ENCODE measurements around the gene TFF1. TPM values are rescaled to one million over a fixed set of nuclear protein-coding genes. Genes with fewer than 3 reads are reported as not detected.
"Not testable (repeated sequence)": the region's sequence is repeated elsewhere in the genome, so short reads cannot be mapped to it uniquely, and the experiment has no call there.

The TFF1 gene
- not detected for polyA plus RNA-seq

GRCh38 chr21:42366292-42367010, at the start of gene TFF1:
TSS of gene TFF1 (minus strand) at chr21:42366535. CDS start at chr21:42366495, 40 bp downstream.
- Mint-ChIP-seq H3K9me3 (no peaks in the 10 kb centered on the region), H3K4me3 (no peak within 1 kb of the TSS), H3K27me3 (ENCODE audit: low read depth in 3 of 3) (peaks cover 1 to 15% (median 11%) of the 10 kb centered on the region in 3 donors), H3K27ac (no peak within 1 kb of the TSS), H3K36me3 (peaks cover 0 to 4% (median 0%) of the 10 kb centered on the region in 3 donors), H3K4me1 (no peaks in the 10 kb centered on the region)
- no peak for DNase-seq

- Mint-ChIP-seq H3K36me3 (peaks cover 0 to 3% (median 0%) of the 10 kb centered on the region in 3 donors), H3K4me3 (peak overlapping the region in 2 of 5 donors; percentile 7 to 73), H3K9me3 (no peaks in the 10 kb centered on the region), H3K4me1 (peaks cover 24 to 29% of the 10 kb centered on the region in 2 donors), H3K27ac (peak overlapping the region in 5 of 6 donors; percentile 65 to 87 (median 78)), H3K27me3 (ENCODE audit: low read depth in 3 of 3) (peaks cover 11 to 22% (median 20%) of the 10 kb centered on the region in 3 donors)
- DNase-seq, result peak; percentile 58 to 74 (median 62)
Measured at GRCh38 chr21:42414928-42415769, 48.8 kb upstream of the TFF1 start.

GRCh38 chr21:42414553-42414927, 48.2 kb upstream of the TFF1 start:
- H3K36me3 Mint-ChIP-seq, result peaks cover 0 to 3% (median 0%) of the 10 kb centered on the region in 3 donors
- no peaks in the 10 kb centered on the region for H3K9me3 Mint-ChIP-seq
- no peak overlapping the region for H3K4me3 Mint-ChIP-seq

GRCh38 chr21:42414066-42414465, 47.7 kb upstream of the TFF1 start:
- no peak for DNase-seq
- no peak overlapping the region for H3K4me3 Mint-ChIP-seq
- H3K36me3 Mint-ChIP-seq, result no peaks in the 10 kb centered on the region
- H3K27me3 Mint-ChIP-seq (ENCODE audit: low read depth in 3 of 3), result peaks cover 12 to 20% (median 16%) of the 10 kb centered on the region in 3 donors
- peak overlapping the region in 5 of 6 donors; percentile 36 to 87 (median 61) for H3K27ac Mint-ChIP-seq
- H3K4me1 Mint-ChIP-seq, result peaks cover 19 to 24% of the 10 kb centered on the region in 2 donors
- no peaks in the 10 kb centered on the region for H3K9me3 Mint-ChIP-seq

More at GRCh38 chr21:42414553-42414927, 48.2 kb upstream of the TFF1 start:
- DNase-seq, result no peak
- peaks cover 13 to 20% (median 16%) of the 10 kb centered on the region in 3 donors for H3K27me3 Mint-ChIP-seq (ENCODE audit: low read depth in 3 of 3)
- peaks cover 24% of the 10 kb centered on the region in 2 donors for H3K4me1 Mint-ChIP-seq
- peak overlapping the region in 5 of 6 donors; percentile 65 to 87 (median 78) for H3K27ac Mint-ChIP-seq

GRCh38 chr21:42413500-42413899, 47.2 kb upstream of the TFF1 start:
- peak overlapping the region in 2 of 6 donors; percentile 18 to 65 for H3K27ac Mint-ChIP-seq
- peaks cover 13 to 21% of the 10 kb centered on the region in 2 donors for H3K4me1 Mint-ChIP-seq
- peaks cover 12 to 16% (median 14%) of the 10 kb centered on the region in 3 donors for H3K27me3 Mint-ChIP-seq (ENCODE audit: low read depth in 3 of 3)
- H3K4me3 Mint-ChIP-seq, result no peak overlapping the region
- H3K9me3 Mint-ChIP-seq, result no peaks in the 10 kb centered on the region
- no peaks in the 10 kb centered on the region for H3K36me3 Mint-ChIP-seq
- no peak for DNase-seq

GRCh38 chr21:42413093-42413492, 46.8 kb upstream of the TFF1 start:
- Mint-ChIP-seq H3K4me1 (peaks cover 13 to 21% of the 10 kb centered on the region in 2 donors), H3K36me3 (no peaks in the 10 kb centered on the region), H3K27me3 (ENCODE audit: low read depth in 3 of 3) (peaks cover 11 to 12% (median 12%) of the 10 kb centered on the region in 3 donors), H3K4me3 (no peak overlapping the region), H3K27ac (peak overlapping the region in 1 of 6 donors; percentile 65), H3K9me3 (no peaks in the 10 kb centered on the region)
- no peak for DNase-seq

- Mint-ChIP-seq H3K9me3 (no peaks in the 10 kb centered on the region), H3K36me3 (no peaks in the 10 kb centered on the region), H3K27me3 (ENCODE audit: low read depth in 3 of 3) (peaks cover 9 to 15% (median 12%) of the 10 kb centered on the region in 3 donors), H3K4me3 (no peak overlapping the region), H3K27ac (no peak overlapping the region), H3K4me1 (peaks cover 10 to 21% of the 10 kb centered on the region in 2 donors)
- DNase-seq, result no peak
Measured at GRCh38 chr21:42412636-42412933, 46.2 kb upstream of the TFF1 start.

- H3K4me1 Mint-ChIP-seq, result peaks cover 5 to 18% of the 10 kb centered on the region in 2 donors
- H3K27me3 Mint-ChIP-seq (ENCODE audit: low read depth in 3 of 3), result peaks cover 7 to 16% (median 9%) of the 10 kb centered on the region in 3 donors
- H3K27ac Mint-ChIP-seq, result no peak overlapping the region
Measured at GRCh38 chr21:42411891-42412635, 45.7 kb upstream of the TFF1 start.

GRCh38 chr21:42411197-42411869, 45.0 kb upstream of the TFF1 start:
- H3K4me3 Mint-ChIP-seq, result no peak overlapping the region
- DNase-seq, result no peak
- H3K4me1 Mint-ChIP-seq, result peaks cover 5 to 20% of the 10 kb centered on the region in 2 donors
- H3K9me3 Mint-ChIP-seq, result no peaks in the 10 kb centered on the region
- peaks cover 2 to 16% (median 9%) of the 10 kb centered on the region in 3 donors for H3K27me3 Mint-ChIP-seq (ENCODE audit: low read depth in 3 of 3)
- no peak overlapping the region for H3K27ac Mint-ChIP-seq
- no peaks in the 10 kb centered on the region for H3K36me3 Mint-ChIP-seq

More at GRCh38 chr21:42411891-42412635, 45.7 kb upstream of the TFF1 start:
- no peak for DNase-seq
- Mint-ChIP-seq H3K4me3 (no peak overlapping the region), H3K9me3 (no peaks in the 10 kb centered on the region), H3K36me3 (no peaks in the 10 kb centered on the region)

- Mint-ChIP-seq H3K36me3 (no peaks in the 10 kb centered on the region), H3K9me3 (no peaks in the 10 kb centered on the region), H3K27me3 (ENCODE audit: low read depth in 3 of 3) (peaks cover 0 to 18% (median 7%) of the 10 kb centered on the region in 3 donors), H3K4me3 (no peak overlapping the region), H3K4me1 (peaks cover 0 to 10% of the 10 kb centered on the region in 2 donors), H3K27ac (no peak overlapping the region)
- DNase-seq, result no peak
Measured at GRCh38 chr21:42409366-42409765, 43.0 kb upstream of the TFF1 start.

- H3K27ac Mint-ChIP-seq, H3K4me3 Mint-ChIP-seq, H3K4me1 Mint-ChIP-seq, H3K9me3 Mint-ChIP-seq, H3K36me3 Mint-ChIP-seq, DNase-seq: not testable (repeated sequence)
- peaks cover 0 to 15% (median 7%) of the 10 kb centered on the region in 3 donors for H3K27me3 Mint-ChIP-seq (ENCODE audit: low read depth in 3 of 3)
Measured at GRCh38 chr21:42408718-42409117, 42.4 kb upstream of the TFF1 start.

- no peaks in the 10 kb centered on the region for H3K36me3 Mint-ChIP-seq
- DNase-seq, result no peak
- no peak overlapping the region for H3K4me3 Mint-ChIP-seq
- no peak overlapping the region for H3K27ac Mint-ChIP-seq
- H3K9me3 Mint-ChIP-seq, result no peaks in the 10 kb centered on the region
- peaks cover 0 to 15% (median 7%) of the 10 kb centered on the region in 3 donors for H3K27me3 Mint-ChIP-seq (ENCODE audit: low read depth in 3 of 3)
- H3K4me1 Mint-ChIP-seq, result peaks cover 12 to 13% of the 10 kb centered on the region in 2 donors
Measured at GRCh38 chr21:42407476-42407875, 41.1 kb upstream of the TFF1 start.

GRCh38 chr21:42406866-42407265, 40.5 kb upstream of the TFF1 start:
- H3K36me3 Mint-ChIP-seq, result peaks cover 0 to 4% (median 0%) of the 10 kb centered on the region in 3 donors
- H3K9me3 Mint-ChIP-seq, result peaks cover 0 to 2% (median 0%) of the 10 kb centered on the region in 6 donors
- H3K4me1 Mint-ChIP-seq, result peaks cover 12 to 13% of the 10 kb centered on the region in 2 donors
- no peak overlapping the region for H3K4me3 Mint-ChIP-seq
- H3K27ac Mint-ChIP-seq, result no peak overlapping the region
- H3K27me3 Mint-ChIP-seq (ENCODE audit: low read depth in 3 of 3), result peaks cover 0 to 15% (median 7%) of the 10 kb centered on the region in 3 donors
- no peak for DNase-seq
